Measurements from ENCODE around the gene GK.
A peak's percentile ranks its signal among the peaks of the same experiment; 100 is the strongest.

Gene GK

GRCh38 chrX:30653415-30654131, at the start of gene GK:
Gene GK (plus strand): TSS chrX:30653423. CDS start chrX:30653538, 115 bp downstream.
- in situ Hi-C loops (cut with HindIII; ENCODE audit: low pct_ligation_motif_present, low sequenced_read_pairs) = no loop called here

GRCh38 chrX:30607155-30607554, 46.1 kb upstream of the GK start:
- no peak for DNase-seq
- H3K36me3 ChIP-seq (replicated peaks) = no peaks in the 10 kb centered on the region
- H3K4me3 ChIP-seq (ENCODE audit: low read depth, low read length) = no peak overlapping the region
- in situ Hi-C loops (cut with HindIII; ENCODE audit: low pct_ligation_motif_present, low sequenced_read_pairs) = no loop called here
- no peak overlapping the region for H3K27ac ChIP-seq
- no peak for TF ChIP-seq CTCF (IDR thresholded peaks at IDR 0.05; ENCODE audit: low read depth, low read length, missing control alignments)
- no peaks in the 10 kb centered on the region for H3K27me3 ChIP-seq (replicated peaks)

More at GRCh38 chrX:30653415-30654131, at the start of gene GK:
- no peak for TF ChIP-seq CTCF (IDR thresholded peaks at IDR 0.05; ENCODE audit: low read depth, low read length, missing control alignments)
- Histone ChIP-seq H3K27ac (peak within 1 kb of the TSS; percentile 65), H3K4me3 (ENCODE audit: low read depth, low read length) (peak within 1 kb of the TSS; percentile 69), H3K27me3 (replicated peaks) (no peaks in the 10 kb centered on the region), H3K36me3 (replicated peaks) (no peaks in the 10 kb centered on the region)
- DNase-seq = no peak

GRCh38 chrX:30610026-30610425, 43.2 kb upstream of the GK start:
- in situ Hi-C loops (cut with HindIII; ENCODE audit: low pct_ligation_motif_present, low sequenced_read_pairs) = no loop called here
- TF ChIP-seq CTCF (IDR thresholded peaks at IDR 0.05; ENCODE audit: low read depth, low read length, missing control alignments) = no peak
- no peak for DNase-seq
- Histone ChIP-seq H3K36me3 (replicated peaks) (no peaks in the 10 kb centered on the region), H3K27me3 (replicated peaks) (no peaks in the 10 kb centered on the region), H3K4me3 (ENCODE audit: low read depth, low read length) (no peak overlapping the region), H3K27ac (no peak overlapping the region)

- H3K4me3 ChIP-seq (ENCODE audit: low read depth, low read length) = no peak overlapping the region
- no peaks in the 10 kb centered on the region for H3K36me3 ChIP-seq (replicated peaks)
- no peak for DNase-seq
- no peak for TF ChIP-seq CTCF (IDR thresholded peaks at IDR 0.05; ENCODE audit: low read depth, low read length, missing control alignments)
- H3K27me3 ChIP-seq (replicated peaks) = no peaks in the 10 kb centered on the region
- no peak overlapping the region for H3K27ac ChIP-seq
- in situ Hi-C loops (cut with HindIII; ENCODE audit: low pct_ligation_motif_present, low sequenced_read_pairs) = no loop called here
Observed at GRCh38 chrX:30612250-30612655, 41.0 kb upstream of the GK start.

- no peak overlapping the region for H3K27ac ChIP-seq
- in situ Hi-C loops (cut with HindIII; ENCODE audit: low pct_ligation_motif_present, low sequenced_read_pairs) = no loop called here
- no peak for TF ChIP-seq CTCF (IDR thresholded peaks at IDR 0.05; ENCODE audit: low read depth, low read length, missing control alignments)
- no peaks in the 10 kb centered on the region for H3K36me3 ChIP-seq (replicated peaks)
- no peak overlapping the region for H3K4me3 ChIP-seq (ENCODE audit: low read depth, low read length)
- no peaks in the 10 kb centered on the region for H3K27me3 ChIP-seq (replicated peaks)
- no peak for DNase-seq
Observed at GRCh38 chrX:30613721-30614120, 39.5 kb upstream of the GK start.

- in situ Hi-C loops (cut with HindIII; ENCODE audit: low pct_ligation_motif_present, low sequenced_read_pairs) = no loop called here
- peak; percentile 33 for DNase-seq
- no peak overlapping the region for H3K4me3 ChIP-seq (ENCODE audit: low read depth, low read length)
- no peaks in the 10 kb centered on the region for H3K36me3 ChIP-seq (replicated peaks)
- TF ChIP-seq CTCF (IDR thresholded peaks at IDR 0.05; ENCODE audit: low read depth, low read length, missing control alignments) = no peak
- H3K27me3 ChIP-seq (replicated peaks) = no peaks in the 10 kb centered on the region
- H3K27ac ChIP-seq = no peak overlapping the region
Observed at GRCh38 chrX:30615229-30615628, 38.0 kb upstream of the GK start.
